ENCODE results near the gene PRDM4.
A peak's percentile ranks its signal among the peaks of the same experiment; 100 is the strongest.

PRDM4 gene, protein sequence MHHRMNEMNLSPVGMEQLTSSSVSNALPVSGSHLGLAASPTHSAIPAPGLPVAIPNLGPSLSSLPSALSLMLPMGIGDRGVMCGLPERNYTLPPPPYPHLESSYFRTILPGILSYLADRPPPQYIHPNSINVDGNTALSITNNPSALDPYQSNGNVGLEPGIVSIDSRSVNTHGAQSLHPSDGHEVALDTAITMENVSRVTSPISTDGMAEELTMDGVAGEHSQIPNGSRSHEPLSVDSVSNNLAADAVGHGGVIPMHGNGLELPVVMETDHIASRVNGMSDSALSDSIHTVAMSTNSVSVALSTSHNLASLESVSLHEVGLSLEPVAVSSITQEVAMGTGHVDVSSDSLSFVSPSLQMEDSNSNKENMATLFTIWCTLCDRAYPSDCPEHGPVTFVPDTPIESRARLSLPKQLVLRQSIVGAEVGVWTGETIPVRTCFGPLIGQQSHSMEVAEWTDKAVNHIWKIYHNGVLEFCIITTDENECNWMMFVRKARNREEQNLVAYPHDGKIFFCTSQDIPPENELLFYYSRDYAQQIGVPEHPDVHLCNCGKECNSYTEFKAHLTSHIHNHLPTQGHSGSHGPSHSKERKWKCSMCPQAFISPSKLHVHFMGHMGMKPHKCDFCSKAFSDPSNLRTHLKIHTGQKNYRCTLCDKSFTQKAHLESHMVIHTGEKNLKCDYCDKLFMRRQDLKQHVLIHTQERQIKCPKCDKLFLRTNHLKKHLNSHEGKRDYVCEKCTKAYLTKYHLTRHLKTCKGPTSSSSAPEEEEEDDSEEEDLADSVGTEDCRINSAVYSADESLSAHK

DNA sequence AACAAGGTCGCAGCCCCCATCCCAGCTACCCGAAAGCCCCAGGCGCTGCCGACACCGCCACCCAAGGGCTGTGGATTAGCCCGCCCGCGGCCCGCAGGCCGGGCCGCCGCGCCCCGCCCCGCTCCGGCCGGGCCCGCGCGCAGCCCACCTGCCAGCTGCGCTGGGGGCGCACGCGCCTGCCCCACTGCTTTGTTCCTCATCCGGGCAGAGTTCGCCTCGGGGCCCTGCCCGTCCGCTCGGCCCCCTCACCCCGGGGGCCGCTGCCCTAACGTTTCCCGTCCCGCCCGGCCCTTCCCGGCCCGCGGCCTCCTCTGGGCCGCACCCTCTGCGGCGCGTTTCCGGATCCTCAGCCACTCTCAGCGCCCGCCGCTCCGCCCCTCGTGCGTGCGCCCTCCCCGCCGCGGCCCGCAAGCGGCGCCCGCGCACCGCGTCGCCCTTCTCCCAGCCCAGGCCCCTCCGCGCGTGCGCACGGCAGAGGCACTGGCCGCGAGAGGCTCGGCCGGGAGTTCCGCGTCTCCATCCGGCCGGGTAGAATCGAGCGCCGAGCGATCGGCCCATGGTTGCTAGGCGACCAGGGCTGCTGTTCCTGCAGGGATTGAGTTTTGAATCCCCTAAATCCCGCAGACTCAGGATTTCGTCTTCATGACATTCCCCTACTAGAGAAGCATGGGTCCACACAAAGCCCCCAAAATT lies at the start of gene PRDM4:
PRDM4 (minus strand) TSS at position 329 of the 693 bp plus-strand sequence. CDS start 622 bp downstream, outside the sequence.
- peak; percentile 99 for DNase-seq
- in situ Hi-C loops (cut with HindIII; ENCODE audit: low pct_ligation_motif_present, low pct_unique_long_range_greater_than_20kb, low sequenced_read_pairs) = no loop called here

DNA sequence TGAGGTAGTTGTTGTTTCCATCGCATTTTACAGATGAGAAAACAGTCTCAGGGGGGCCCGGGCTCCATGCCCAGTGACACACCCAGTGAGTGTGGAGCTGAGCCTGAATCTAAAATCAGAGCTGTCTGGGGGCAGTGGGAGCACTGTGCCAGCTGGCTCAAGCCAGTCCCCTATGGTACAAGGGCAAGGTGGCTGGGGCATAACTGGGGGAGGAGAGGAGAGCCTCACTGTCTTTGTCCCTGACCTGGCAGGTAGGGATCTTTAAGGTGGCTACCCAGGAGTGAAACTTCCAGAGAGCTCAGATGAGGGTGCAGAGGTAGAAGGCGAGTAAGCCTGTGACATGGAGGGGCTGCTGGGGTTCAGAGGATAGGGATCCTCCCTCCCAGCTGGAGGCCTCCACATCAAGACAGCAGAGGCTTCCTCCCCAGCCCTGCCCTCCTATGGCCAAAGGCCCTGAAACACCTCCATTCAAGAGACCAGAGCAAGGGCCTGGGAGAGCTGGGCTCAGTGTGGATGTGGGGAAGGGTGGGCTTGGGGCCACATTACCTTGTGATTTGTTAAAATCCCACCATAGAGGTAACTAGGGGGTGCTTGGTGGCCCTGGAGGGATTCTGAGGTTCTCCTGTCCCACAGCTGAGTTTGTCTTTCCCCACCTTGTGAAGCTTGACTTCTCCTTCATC lies 46.7 kb upstream of the PRDM4 start:
- no peak for DNase-seq
- in situ Hi-C loops (cut with HindIII; ENCODE audit: low pct_ligation_motif_present, low pct_unique_long_range_greater_than_20kb, low sequenced_read_pairs) = no loop called here

DNA sequence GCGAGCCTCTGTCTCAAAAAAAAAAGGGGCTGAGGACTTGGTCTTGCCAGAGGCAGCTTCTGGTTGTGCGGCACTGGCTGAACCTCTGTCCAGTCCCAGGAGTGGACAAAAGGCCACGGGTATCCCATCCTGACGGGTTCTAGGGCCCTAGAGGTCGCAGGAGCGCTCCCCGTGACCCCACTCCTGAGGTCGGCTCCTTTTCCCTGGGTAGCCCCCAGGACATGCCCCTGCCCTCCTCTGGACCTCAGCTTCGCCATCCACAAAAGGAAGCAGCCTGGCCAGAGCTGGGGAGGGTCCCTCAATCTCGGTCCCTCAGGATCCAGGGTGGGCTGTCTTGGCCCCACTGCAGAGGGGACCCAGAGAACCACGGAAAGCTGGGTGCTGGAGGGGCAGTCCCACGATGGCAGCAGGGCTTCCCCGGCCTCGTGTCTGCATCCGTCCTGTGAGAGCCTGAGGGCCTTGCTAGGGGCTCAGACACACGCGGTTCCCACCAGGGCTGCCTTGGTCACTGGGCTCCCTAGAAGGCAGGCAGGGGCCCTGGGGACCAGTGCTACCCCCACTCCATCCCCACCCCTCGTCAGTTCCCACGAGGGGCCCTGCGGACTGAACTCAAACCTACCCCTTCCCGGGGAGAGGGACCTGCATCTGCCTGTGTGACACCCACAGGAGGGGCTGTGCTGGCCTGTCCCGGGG lies 44.7 kb upstream of the PRDM4 start:
- DNase-seq = no peak
- in situ Hi-C loops (cut with HindIII; ENCODE audit: low pct_ligation_motif_present, low pct_unique_long_range_greater_than_20kb, low sequenced_read_pairs) = no loop called here

DNA sequence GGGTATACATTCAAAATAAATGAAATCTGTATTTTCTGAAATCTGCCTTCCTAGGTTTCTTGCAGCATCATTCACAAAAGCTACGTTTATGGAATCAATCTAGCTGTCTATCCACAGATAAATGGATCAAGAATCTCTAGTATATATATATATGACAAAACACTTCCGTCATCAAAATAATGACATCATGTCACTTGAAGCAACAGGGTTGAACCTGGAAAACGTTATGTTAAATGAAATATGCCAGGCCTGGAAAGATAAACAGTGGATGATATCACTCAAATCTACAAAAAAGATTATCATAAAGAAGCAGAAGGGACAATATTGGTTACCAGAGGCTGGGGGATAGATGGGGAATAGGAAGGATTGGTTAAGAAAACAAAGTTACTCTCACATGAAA lies 42.2 kb upstream of the PRDM4 start:
- DNase-seq = no peak
- in situ Hi-C loops (cut with HindIII; ENCODE audit: low pct_ligation_motif_present, low pct_unique_long_range_greater_than_20kb, low sequenced_read_pairs) = no loop called here

DNA sequence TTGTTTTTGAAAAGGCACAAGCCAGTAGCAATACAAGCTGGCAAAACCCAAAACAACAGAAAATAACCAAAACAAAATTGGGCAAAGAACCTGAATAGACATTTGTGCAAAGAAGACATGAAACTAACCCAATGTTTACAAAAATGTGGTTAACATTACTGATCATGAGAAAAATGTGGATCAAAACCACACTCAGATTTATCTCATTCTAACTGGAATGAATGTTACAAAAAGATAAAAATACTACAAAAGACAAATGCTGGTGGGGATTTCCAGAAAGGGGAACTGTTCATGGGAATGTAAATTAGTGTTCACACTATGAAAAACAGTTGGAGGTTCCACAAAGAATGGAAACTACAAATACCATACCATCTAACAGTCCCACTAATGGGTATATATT lies 40.2 kb upstream of the PRDM4 start:
- DNase-seq = no peak
- in situ Hi-C loops (cut with HindIII; ENCODE audit: low pct_ligation_motif_present, low pct_unique_long_range_greater_than_20kb, low sequenced_read_pairs) = no loop called here

DNA sequence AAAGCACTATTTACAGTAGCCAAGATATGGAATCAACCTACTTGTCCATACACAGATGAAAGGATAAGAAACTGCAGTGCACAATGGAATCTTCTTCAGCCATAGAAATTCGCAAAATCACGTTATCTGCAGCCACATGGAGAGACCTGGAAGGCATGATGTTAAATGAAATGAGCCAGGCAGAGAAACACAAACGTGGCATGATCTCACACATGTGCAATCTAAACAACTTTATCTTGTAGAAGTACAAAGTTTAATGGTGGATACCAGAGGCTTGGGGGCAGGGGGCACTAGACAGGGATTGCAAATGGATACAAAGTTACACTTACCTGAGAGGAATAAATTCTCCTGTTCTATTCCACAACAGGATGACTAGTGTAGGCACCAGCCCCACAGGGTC lies 37.6 kb upstream of the PRDM4 start:
- in situ Hi-C loops (cut with HindIII; ENCODE audit: low pct_ligation_motif_present, low pct_unique_long_range_greater_than_20kb, low sequenced_read_pairs) = no loop called here
- DNase-seq = no peak

DNA sequence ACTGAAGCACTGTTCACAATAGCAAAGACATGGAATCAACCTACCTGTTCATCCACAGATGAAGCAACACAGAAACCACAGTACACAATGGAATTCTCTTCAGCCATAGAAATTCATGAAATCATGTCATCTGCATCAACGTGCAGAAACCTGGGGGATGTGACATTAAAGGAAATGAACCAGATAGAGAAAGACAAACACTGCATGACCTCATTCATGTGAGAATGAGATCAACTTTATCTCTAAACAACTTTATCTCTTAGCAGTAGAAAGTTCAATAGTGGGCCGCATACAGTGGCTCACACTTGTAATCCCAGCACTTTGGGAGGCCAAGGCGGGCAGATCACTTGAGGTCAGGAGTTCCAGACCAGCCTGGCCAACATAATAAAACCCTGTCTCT lies 33.5 kb upstream of the PRDM4 start:
- DNase-seq = no peak
- in situ Hi-C loops (cut with HindIII; ENCODE audit: low pct_ligation_motif_present, low pct_unique_long_range_greater_than_20kb, low sequenced_read_pairs) = no loop called here

DNA sequence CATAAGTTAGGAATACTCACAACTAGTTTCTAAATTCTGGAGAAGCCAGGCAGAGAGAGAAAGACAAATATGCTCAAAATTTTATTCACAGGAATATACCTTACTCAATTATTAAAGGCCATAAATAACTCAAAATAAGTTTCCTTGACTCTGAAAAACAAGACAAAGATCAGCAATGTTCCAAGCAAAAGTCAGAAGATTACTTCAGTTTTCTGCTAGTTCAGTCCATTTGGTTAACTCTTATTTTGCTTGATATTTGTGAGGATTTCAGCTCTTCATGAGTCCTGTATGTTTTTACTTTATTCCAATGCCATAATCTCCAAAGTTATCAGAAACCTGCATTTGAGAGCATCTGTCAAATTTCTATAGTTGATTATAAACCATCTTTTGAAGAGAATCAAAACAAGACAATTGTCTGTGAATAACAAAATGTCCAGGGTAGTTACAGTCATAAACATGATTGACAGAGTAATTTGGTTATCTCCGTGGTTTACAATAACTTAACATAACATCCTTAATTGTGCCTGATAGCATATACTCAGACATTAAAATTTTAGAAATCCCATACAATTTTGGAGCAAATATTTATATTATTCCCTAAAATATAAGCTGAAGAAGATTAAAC lies 30.6 kb upstream of the PRDM4 start:
- no peak for DNase-seq
- in situ Hi-C loops (cut with HindIII; ENCODE audit: low pct_ligation_motif_present, low pct_unique_long_range_greater_than_20kb, low sequenced_read_pairs) = no loop called here

DNA sequence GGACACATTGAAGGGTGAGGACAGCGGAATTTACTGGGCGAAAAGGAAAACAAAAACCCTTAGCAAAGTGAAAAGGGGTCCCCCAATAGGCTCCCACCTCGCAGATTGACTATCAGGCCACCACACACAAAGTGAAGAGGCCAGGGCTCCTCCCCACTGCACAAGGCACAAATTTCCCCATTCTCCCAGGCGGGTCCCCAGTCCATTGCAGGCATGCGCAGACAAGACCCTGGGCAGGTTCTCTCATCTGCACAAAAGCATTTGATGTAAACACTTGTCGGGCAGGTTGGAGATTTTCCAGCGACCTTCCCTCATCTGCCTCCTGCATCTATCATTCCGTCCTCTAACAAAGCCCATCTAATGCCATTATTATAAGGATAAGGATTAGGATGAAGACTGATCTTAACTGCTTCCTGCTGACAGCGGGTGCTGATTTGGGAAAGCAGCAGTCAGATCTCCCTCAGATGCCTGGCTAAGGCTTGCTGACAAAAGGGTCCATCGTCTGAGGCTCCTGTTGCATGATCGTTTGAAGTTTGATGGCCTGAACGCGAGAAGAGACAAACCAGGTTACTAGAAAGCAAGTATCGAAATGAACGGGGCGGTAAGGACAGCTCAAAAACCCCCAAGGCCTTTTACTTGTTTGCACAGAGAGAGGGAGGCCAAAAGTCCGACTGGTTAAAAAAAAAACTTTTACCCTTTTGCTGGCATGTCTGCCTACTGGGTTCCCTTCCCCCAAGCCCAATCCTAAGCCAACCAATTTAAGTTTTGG lies 27.9 kb upstream of the PRDM4 start:
- no peak for DNase-seq
- in situ Hi-C loops (cut with HindIII; ENCODE audit: low pct_ligation_motif_present, low pct_unique_long_range_greater_than_20kb, low sequenced_read_pairs) = no loop called here

DNA sequence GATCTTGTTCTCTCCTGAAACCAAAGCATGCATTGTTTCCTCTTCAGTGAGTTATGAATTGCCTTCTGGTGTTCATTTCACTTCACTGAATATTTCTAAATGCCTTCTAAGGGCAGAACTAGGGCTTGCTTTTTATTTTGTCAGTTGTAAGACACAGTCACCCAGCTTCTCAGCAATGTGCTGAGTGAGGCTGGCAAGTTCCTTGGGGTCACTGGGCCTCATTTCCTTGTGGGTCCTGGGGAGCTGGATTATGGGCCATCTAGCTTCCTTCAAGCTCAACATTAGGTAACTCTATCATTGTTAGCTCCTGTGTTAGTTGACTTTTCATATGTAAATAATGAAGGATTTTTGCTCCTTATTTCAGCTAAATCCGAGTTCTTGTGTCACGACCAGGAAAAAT lies 27.3 kb upstream of the PRDM4 start:
- in situ Hi-C loops (cut with HindIII; ENCODE audit: low pct_ligation_motif_present, low pct_unique_long_range_greater_than_20kb, low sequenced_read_pairs) = no loop called here
- DNase-seq = no peak

DNA sequence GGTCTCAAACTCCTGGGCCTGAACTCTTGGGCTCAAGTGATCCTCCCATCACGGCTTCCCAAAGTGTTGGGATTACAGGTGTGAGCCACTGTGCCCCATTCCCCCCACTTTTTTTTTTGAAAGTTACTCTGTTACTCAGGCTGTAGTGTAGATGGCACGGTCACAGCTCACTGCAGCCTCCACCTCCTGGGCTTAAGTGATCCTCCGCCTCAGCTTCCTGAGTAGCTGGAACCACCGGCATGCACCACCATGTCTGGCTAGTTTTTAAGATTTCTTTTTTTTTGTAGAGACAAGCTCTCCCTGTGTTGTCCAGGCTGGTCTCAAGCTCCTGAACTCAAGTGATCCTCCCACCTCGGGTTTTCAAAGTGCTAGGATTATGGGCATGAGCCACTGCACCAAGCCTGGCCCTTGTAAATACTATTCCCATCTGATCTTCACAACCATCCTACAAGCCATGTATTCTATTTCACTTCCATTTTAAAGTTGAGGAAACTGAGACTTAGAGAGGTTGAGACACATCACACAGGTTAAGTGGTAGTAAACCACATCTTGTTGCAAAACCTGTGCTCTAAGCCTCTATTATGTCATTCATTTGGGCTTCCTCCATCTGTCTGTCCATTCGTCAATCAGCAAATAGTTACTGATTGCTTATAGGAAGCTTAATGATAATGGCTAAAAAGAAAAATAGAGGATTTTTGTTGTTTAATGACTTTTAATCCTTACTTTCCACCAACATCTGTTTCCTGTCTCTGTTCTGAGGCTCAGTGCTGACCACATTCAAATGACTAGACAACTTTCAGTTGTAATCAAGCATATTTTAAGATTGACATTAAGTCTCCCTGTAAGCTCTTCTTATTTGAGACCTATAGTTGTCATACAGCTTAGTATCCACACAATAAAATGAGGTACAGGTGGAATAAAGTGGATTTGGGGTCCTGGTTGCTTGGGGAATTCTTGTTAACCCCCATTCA lies 22.8 kb upstream of the PRDM4 start:
- in situ Hi-C loops (cut with HindIII; ENCODE audit: low pct_ligation_motif_present, low pct_unique_long_range_greater_than_20kb, low sequenced_read_pairs) = no loop called here
- no peak for DNase-seq

DNA sequence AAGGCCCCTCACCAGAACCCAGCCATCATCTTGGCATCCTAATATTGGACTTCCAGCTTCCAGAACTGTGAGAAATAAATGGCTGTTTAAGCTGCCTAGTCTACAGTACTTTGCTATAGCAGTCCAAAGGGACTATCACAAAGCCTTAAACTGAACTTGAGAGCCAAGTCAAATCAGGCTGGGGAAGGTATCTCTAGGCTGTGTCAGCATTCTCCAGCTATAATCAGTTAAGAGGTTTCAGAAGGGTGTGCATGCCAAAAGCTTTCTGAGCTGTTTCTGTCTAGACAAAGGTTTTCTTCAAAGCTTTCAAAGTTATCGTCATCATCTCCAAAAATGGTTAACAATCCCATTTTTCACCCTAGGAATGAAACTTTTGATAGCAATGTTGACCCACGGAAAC lies 21.1 kb upstream of the PRDM4 start:
- no peak for DNase-seq
- in situ Hi-C loops (cut with HindIII; ENCODE audit: low pct_ligation_motif_present, low pct_unique_long_range_greater_than_20kb, low sequenced_read_pairs) = no loop called here

DNA sequence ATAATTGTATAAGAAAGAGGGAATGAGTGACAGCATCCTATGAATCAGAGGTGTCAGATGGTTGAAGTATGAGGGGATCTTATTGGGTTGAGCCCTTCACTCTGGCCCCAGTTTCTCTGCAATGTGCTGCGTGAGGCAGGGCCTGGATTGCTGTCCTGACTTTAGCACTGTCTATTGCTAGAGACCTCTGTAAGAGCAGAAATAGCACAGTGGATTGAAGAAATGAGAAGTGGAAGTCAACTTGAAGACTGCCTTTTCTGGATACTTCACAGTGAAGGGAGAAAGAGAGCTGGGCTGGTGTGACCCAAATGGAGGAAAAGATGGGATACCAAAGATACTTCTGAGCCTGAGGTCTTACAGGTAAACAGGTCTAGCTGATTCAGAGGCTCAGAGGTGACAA lies 19.4 kb upstream of the PRDM4 start:
- DNase-seq = no peak
- in situ Hi-C loops (cut with HindIII; ENCODE audit: low pct_ligation_motif_present, low pct_unique_long_range_greater_than_20kb, low sequenced_read_pairs) = no loop called here

DNA sequence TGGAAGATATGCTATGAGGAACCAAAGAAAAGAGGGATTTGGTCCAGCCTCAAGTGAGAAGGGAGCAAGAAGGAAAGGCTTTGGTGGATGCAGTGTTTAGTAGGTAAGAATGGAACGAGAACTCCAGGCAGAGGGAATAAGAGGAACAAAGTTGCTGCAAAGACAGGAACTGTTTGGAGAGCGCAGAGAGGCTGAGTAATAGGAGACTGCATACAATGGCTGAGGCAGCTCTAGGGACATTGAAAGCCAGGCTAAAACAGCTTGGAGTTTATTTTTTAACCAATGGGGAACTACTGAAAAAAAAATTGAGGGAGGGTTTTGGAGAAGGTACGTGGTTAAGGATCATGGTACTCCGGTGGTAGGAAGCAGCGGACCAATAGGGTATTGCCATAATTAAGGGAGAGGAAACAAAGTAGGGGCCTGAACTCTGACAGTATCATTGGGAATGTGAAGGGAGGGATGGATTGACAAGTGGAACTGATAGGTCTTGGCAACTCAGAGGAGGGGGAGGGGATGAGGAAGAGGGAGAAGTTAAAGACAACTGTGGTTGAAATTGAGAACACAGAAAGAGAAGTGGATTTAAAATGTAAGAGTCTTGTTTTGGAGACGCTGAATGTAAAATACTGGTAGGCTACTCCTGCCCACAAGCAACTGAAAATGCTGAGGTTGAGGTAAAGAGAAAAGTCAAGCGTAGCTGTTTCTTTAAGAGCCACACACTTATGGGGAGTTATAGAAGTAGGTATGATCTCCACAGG lies 18.3 kb upstream of the PRDM4 start:
- in situ Hi-C loops (cut with HindIII; ENCODE audit: low pct_ligation_motif_present, low pct_unique_long_range_greater_than_20kb, low sequenced_read_pairs) = no loop called here
- no peak for DNase-seq

DNA sequence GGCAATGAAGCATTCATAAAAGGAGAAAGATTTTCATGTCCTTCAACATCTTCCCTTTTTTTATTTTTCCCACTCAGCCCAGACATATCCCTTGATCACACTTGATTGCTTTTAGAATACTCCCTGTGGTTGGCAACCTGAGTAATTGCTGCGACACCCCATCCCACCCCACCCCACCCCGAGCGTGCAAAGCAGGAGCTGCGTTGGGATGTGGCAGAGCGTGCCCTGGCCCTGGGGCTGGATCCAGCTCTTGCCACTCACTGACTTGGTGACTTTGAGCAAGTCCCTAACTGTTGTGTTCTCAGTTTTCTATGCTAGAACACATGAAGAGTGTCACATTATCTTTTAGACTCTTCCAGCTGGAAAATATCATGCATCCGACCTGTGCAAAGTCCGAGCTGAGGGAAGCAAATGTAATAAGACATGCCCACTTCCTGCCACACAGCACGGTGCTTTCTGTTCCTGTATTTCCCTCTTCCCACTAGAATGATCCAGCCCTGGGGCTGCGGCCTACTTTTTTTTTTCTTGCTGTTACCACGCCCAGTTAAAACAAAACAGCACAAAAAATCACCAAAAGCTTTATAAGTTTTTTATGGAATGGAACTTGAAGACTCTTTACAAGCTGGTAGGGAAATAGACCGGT lies 17.6 kb upstream of the PRDM4 start:
- in situ Hi-C loops (cut with HindIII; ENCODE audit: low pct_ligation_motif_present, low pct_unique_long_range_greater_than_20kb, low sequenced_read_pairs) = no loop called here
- DNase-seq = no peak
